NCI-H69 (cell line): ENCODE data around the gene INPP4A.
A peak's percentile ranks its signal among the peaks of the same experiment; 100 is the strongest.
"Not testable (repeated sequence)": the region's sequence is repeated elsewhere in the genome, so short reads cannot be mapped to it uniquely, and the experiment has no call there.

Source experiments
- DNase-seq: peaks from one replicate; lab custom pipeline; 2025; lab: John Stamatoyannopoulos, UW

Gene INPP4A

DNA sequence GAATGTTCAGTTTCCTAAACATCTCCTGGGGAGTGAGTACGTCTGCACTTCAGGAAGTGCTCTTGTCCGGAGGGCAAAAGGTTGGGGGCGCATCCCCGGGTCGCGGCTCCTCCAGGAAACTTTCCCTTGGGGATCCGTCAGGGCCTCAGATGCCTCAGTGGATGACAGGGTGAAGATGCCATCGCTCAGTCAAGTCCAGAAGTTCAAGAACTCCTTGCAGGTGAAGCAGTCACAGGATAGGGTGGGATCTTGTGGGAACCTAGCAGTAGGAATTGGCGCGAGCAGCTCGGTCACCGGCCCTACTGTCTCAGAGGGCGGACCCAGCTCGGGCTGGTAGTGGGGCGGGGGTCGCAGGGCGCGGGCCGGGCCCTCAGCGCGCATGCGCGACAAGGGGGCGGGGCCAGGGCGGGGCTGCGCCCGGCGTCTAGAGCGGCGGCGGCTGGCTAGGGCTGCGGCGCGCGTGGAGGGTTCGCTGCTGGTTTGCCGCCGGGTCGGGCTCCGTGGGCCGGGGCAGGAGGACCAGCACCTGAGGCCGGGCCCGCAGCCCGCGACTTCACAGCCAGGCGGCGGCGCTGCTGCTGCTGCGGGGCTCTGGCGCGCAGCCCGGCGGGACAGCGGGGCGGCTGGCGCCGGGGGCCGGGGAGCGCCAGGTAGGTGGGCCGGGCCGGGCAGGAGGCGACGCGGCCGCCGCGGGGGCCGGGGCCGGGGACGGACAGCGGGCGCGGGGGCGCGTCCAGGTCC, at the start of gene INPP4A:
Gene INPP4A (plus strand): TSS at position 423 of the 741 bp plus-strand sequence. CDS start 75,191 bp downstream, outside the sequence.
- DNase-seq = peak; percentile 82

DNA sequence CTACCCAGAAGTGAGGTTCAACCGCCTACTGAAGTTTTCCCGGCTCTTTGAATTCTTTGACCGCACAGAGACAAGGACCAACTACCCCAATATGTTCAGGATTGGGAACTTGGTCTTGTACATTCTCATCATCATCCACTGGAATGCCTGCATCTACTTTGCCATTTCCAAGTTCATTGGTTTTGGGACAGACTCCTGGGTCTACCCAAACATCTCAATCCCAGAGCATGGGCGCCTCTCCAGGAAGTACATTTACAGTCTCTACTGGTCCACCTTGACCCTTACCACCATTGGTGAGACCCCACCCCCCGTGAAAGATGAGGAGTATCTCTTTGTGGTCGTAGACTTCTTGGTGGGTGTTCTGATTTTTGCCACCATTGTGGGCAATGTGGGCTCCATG, 48.7 kb upstream of the INPP4A start:
- no peak for DNase-seq

DNA sequence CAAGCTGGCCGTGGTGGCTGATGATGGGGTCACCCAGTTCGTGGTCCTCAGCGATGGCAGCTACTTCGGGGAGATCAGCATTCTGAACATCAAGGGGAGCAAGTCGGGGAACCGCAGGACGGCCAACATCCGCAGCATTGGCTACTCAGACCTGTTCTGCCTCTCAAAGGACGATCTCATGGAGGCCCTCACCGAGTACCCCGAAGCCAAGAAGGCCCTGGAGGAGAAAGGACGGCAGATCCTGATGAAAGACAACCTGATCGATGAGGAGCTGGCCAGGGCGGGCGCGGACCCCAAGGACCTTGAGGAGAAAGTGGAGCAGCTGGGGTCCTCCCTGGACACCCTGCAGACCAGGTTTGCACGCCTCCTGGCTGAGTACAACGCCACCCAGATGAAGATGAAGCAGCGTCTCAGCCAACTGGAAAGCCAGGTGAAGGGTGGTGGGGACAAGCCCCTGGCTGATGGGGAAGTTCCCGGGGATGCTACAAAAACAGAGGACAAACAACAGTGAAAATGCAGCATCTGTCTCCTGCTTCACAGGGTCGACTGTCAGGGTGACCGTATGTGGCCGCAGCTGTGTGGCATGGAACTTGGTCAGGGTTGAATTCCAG, 47.8 kb upstream of the INPP4A start:
- no peak for DNase-seq

DNA sequence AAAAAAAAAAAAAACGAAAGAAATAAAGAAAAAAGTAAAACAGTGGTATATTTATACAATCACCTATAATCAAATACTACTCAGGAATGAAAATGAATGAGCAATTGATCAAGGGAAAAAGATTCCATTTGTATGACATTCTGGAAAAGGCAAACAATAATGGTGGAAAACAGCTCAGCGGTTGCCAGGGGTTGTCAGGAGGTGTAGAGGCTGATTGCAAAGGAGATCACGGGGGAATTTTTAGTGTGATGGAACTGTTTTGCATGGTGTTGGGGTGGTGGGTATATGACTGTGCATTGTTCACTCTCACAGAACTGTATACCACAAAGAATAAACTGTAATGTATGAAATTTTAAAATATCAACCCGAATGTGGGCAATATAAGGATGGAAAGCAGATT, 45.5 kb upstream of the INPP4A start:
- DNase-seq = no peak

DNA sequence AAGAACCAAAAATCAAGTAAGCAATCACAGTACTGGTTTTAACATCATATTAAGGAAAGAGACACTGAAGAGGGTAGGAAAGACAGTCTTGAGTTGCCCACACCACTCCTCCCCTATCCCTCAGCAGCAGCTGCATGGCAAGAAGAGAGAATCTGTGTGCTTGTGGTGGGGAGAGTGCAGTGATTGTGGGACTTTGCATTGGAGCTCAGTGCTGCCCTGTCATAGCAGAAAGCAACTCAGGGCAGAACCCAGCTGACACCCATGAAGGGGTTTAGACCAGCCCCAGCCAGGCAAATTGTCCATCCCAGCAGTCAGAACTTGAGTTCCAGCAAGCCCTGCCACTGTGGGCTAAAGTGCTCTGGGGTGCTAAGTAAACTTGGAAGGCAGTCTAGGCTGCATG, 40.8 kb upstream of the INPP4A start:
- DNase-seq = no peak

DNA sequence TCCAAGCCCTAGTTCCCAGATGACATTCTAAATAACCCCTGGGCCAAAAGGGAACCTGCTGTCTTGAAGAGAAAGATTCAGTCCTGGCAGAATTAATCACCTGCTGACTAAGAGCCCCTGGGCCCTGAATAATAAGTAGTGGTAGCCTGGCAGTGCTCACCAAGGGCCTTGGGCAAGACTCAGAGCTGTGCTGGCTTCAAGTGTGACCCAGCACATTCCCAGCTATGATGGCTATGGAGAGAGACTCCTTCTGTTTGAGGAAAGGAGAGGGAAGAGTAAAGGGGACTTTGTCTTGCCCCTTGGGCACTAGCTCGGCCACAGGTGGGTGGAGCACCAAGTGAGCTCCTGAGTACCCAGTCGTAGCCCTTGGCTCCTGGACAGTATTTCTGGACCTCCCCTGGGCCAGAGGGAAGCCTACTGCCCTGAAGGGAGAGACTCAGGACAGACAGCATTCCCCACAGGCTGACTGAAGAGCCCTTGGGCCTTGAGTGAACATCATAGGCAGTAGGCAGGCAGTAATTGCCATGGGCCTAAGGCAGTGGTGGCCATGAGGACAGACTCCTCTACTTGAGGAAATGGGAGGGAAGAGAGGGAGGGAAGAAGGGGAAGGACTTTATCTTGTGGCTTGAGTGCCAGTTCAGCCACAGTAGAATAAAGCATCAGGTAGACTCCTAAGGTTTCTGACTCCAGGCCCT, 40.0 kb upstream of the INPP4A start:
- no peak for DNase-seq

DNA sequence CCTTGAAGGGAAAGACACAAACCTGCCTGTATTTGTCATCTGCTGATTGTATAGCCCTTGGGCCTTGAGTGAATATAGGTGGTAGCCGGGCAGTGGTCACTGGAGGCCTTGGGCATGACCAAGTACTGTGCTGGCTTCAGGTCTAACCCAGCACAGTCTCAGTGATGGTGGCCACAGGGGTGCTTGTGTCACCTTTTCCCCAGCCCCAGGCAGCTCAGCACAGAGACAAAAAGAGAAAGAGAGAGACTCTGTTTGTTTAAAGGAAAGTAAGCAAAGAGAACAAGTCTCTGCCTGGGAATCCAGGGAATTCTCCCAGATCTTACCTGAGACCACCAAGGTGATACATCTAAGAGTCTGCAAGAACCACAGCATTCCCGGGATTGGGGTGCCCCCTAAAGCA, 39.4 kb upstream of the INPP4A start:
- DNase-seq = no peak

DNA sequence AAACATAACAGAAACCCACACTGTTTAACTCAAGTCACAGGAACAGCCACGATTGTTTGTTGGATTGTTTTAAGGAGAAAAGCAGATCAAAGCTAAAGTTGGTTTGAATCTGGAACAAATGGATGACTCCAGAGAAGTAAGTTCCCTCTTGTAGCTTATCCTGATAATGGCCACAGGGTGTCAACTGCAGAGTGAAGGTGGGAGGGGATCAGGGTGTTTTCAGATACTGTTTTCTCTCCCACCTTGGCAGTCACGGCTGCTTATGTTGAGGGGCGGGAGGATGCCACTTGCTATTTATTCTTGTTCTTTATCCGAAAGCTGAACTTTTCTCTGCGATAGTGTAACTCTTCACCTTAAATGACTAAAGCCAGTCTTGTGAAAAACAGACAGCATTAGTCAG, 36.5 kb upstream of the INPP4A start:
- DNase-seq = no peak

DNA sequence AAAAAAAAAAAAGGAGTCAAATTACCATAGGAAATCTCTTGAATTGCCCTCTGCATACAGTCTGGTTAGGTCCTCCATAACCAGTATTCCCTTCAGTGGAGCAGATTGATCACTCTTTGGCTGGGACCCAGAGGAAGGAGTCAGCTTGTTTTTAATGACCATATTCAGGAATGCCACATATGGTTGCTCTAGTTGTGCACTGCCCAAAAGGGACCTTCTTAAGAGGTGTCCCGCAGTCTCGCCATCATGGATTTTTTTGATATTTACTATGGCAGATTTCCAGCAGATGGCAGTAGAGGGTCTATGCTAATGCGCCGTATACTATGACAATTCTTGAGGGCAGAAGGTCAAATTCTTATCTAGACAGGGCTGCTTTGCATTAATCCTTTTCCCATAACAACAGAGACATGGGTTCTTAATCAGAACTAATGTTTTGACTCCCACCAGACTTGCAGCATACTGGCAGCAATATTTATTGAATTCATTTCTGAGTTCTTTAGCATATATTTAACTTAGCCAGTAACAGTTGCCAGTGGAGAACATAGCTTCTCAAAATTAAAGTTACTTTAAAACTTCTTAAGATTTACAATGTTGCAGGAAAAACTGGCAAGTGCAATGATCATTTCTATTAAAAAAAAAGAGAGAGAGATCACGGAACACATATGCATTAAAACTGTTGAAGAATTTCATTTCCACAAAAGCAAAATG, 31.8 kb upstream of the INPP4A start:
- DNase-seq = peak; percentile 56

DNA sequence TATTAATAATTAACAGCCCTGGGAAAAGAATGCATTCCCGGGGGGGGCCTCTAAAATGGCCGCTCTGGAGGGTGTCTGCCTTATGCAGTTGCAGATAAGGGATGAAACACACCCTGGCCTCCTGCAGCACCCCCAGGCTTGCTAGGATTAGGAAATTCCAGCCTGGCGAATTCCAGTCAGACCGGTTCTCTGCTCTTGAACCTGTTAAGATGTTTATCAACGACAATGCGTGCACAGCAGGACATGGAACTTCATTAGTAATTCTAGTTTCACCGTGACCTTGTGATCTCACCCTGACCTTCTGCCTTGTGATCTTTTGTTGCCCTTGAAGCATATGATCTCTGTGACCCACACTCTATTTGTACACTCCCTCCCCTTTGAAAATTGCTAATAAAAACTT, 30.4 kb upstream of the INPP4A start:
- DNase-seq = not testable (repeated sequence)

DNA sequence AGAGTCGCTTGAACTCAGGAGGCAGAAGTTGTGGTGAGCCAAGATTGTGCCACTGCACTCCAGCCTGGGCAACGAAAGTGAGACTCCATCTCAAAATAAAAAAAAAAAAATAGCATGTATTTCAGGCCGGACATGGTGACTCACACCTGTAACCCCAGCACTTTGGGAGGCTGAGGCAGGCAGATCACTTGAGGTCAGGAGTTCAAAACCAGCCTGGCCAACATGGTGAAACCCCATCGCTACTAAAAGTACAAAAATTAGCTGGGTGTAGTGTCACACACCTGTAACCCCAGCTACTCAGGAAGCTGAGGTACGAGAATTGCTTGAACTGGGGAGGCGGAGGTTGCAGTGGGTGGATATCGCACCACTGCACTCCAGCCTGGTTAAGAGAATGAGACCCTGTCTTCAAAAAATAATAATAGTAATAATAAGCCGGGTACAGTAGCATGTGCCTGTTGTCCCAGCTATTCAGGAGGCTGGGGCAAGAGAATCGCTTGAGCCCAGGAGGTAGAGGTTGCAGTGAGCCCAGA, 28.9 kb upstream of the INPP4A start:
- DNase-seq = not testable (repeated sequence)

DNA sequence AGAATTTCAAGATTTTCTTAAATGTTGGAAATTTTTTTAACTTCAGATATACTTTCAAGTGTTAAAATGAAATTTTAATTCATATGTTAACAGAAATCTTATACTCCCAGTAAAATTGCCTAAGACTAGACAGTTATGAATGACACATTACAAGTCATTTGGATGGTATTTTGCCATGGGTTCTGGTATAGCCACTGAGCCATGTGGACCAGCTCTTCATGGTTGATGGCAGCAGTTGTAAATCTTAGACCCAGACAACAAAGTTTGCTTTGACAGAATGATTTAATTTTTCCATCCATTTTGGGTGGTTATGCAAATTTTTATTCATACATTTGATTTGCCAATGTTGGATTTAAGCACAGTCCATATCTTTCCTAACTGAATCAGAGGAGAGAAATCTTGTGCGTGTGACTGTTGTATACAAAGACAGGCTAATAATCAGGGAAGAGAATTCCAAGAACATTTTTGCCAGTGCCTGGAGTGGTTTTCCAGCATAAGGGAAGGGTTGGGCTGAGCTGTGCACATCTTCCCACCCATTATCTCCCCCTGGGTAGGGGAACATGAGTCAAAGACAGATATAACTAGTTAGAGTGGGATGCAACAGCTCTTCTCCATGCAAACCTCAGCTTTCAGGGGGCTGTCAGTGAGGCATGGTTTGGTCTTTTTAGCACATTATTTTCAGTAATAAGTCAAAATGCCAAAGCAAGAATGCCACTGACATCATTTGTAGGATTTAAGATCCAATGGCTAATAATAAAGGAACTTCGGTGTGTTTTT, 28.1 kb upstream of the INPP4A start:
- DNase-seq = no peak

DNA sequence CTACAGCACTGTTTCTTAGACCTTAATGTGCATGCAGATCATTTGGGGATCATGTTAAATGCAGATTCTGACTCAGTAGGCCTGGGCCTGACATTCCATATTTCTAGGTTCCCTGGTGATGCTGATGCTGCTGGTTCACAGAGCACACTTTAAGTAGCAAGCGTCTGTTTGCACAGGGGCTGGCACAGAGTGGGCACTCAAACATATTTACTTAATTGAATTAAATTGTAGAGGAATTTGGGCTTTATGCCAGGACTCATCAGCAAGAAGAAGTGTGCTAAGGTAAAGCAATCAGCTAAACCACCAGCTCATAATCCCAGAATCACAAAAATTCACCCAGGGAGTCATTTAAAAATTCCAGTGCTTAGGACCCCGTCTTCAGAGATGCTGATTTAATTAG, 25.1 kb upstream of the INPP4A start:
- DNase-seq = peak; percentile 17

DNA sequence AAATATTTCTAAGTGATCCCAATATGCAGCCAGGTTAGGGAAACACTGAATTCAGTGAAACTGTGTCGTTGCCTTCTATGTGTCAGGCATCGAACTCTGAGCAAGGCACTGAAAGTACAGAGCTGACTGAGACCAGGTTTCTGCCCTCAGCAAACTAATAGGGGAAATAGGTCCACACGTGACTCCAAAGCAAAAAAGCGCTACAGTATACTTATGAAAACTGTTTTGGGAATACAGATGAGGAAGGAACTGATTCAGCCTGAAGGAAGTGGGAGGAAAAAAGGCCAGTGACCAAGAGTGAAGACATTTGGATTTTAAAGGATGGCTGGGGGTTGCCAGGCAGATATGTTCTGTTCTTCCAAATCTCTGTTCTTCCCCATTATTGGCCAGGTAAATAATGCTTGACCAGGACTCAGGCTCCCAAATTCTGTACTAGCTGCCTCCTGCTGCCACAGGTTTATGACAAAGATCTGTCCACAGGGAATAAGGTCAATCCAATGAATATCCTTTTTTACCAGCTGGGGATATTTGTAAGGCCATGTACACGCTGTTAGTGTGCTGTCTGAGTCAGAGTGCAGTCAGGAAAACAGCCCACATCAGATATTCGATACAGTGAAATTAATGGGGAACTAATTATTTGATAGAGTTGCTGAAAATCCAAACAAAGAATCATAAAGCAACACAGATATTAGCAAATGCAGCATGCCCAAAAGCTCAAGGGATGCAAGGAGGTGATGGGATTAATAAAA, 24.5 kb upstream of the INPP4A start:
- no peak for DNase-seq

DNA sequence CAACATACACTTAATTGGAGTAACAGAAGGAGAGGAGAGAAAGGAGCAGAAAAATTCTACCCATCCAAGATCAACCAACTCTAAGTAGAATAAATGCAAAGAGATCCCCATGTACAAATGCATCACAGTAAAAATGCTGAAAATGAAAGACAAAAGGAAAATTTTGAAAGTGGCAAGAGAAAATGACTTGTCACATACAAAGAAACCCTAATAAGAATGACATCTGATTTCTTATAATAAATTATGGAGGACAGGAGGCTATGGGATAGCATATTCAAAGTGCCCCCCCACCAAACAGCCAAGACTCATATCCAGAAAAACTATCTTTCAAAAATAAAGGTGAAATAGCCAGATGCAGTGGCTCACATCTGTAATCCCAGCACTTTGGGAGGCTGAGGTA, 22.2 kb upstream of the INPP4A start:
- no peak for DNase-seq

DNA sequence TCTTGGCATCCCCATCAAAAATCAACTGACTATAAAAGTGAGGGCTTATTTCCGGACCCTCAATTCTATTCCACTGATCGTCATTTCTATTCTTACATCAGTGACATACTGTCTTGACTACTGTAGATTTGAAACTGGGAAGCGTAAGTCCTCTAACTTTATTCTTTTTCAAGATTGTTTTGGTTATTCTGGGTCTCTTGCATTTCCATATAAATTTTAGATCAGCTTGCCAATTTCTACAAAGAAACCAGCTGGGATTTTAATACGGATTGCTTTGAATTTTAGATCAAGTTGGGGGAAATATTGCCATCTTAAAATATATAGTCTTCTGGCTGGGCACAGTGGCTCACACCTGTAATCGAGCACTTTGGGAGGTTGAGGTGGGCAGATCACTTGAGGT, 17.9 kb upstream of the INPP4A start:
- no peak for DNase-seq

DNA sequence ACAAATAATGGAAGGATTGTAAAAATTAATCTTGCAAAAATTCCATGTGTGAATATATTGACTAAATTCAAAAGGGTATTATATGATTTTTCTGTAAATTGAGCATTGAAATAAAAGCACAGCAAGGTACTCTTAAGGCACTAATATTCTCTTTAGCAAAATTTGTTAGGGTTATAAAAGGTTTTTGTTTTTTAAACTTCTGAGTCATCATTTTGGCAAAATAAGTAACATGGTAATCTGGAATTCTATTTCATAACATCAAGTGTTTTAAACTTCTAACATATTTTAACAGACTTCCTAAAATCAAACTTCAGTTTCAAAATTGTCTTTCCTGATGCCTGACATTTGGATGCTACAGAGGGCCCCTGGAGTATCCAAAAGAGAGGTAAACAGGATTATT, 12.5 kb upstream of the INPP4A start:
- DNase-seq = no peak

DNA sequence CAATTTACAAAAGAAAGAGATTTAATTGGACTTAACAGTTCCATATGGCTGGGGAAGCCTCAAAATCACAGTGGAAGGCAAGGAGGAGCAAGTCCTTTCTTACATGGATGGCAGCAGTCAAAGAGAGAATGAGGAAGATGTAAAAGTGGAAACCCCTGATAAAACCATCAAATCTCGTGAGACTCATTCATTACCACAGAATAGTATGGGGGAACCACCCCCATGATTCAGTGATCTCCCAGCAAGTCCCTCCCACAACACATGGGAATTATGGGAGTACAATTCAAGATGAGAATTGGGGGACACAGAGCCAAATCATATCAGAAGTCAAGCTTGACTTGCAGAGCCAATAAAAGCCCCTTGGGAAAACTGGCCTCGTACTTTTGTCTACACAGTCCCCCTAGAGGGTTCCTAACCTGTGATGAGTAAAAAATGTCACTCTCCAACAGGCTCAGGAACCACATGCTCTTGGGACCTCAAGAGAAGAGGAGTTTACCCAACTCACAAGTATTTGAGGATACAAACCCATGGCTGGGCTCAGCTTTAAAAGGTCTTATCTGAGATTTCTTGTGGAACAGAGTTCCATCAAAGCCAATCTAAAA, 11.2 kb upstream of the INPP4A start:
- no peak for DNase-seq

DNA sequence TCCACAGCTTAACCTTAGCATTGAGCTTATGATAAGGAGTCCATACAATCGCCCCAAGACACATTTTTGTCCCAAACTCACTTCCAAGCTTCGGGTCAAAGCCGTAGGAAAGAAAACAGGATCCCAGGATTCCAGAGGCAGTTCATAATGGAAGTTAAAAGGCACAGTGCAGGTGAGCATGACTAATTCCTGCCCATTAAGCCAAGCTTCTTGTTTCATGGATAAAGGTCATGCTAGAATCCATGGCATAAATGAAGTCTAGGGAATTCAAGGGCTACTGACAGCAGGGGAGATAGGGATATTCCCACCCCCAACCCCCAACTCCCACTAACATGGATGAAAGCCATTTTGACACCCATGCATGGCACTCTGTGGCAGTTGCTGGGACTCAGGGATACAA, 10.2 kb upstream of the INPP4A start:
- no peak for DNase-seq

DNA sequence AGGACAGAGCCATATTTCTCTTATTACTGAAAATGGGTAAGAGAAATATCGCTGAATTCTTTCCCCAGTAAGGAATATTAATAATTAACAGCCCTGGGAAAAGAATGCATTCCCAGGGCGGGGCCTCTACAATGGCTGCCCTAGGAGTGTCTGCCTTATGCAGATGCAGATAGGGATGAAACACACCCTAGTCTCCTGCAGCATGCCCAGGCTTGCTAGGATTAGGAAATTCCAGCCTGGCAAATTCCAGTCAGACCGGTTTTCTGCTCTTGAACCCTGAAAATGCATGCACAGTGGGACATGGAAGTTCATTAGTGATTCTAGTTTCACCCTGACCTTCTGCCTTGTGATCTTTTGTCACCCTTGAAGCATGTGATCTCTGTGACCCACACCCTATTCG, 9.0 kb upstream of the INPP4A start:
- not testable (repeated sequence) for DNase-seq
